ENCODE results near the gene IL17RC. TPM values are rescaled to one million over a fixed set of nuclear protein-coding genes. Genes with fewer than 3 reads are reported as not detected.

IL17RC gene
- total RNA-seq, 2 donors from 2014 or later = 40.7 to 60.3 TPM

DNA sequence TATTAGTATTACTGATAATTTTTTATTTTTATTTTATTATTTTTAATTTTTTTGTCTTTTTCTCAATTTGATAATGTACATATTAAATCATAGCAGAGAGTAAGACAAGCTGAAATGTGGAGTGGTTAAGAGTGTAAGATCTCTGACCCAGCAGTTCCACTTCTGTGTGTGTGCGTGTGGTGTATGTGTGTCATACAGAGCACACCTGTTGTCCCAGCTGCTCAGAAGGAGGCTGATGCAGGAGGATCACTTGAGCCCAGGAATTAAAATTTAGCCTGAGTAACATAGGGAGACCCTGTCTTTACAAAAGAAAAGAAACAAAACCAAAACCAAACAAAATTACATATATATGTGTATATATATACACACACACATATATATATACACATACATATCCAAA, 35.5 kb upstream of the IL17RC start:
- TF ChIP-seq CTCF (IDR thresholded peaks at IDR 0.05) (no peak), POLR2A (IDR thresholded peaks at IDR 0.05) (no peak)
- DNase-seq (no peak), ATAC-seq (no peak)
- Histone ChIP-seq H3K9me3 (no peaks in the 10 kb centered on the region), H3K27me3 (no peaks in the 10 kb centered on the region), H3K36me3 (replicated peaks in 1 of 2; ENCODE audit: insufficient read depth in 1 of 2, low read depth in 2 of 2) (no peaks in the 10 kb centered on the region), H3K4me1 (no peaks in the 10 kb centered on the region), H3K27ac (no peak overlapping the region), H3K4me3 (no peak overlapping the region)
- intact Hi-C loops (cut with DNase I) = no loop called here
- WGBS, 2 donors = 90 to 100% methylated on average over 1 of the region's 1 CpG

DNA sequence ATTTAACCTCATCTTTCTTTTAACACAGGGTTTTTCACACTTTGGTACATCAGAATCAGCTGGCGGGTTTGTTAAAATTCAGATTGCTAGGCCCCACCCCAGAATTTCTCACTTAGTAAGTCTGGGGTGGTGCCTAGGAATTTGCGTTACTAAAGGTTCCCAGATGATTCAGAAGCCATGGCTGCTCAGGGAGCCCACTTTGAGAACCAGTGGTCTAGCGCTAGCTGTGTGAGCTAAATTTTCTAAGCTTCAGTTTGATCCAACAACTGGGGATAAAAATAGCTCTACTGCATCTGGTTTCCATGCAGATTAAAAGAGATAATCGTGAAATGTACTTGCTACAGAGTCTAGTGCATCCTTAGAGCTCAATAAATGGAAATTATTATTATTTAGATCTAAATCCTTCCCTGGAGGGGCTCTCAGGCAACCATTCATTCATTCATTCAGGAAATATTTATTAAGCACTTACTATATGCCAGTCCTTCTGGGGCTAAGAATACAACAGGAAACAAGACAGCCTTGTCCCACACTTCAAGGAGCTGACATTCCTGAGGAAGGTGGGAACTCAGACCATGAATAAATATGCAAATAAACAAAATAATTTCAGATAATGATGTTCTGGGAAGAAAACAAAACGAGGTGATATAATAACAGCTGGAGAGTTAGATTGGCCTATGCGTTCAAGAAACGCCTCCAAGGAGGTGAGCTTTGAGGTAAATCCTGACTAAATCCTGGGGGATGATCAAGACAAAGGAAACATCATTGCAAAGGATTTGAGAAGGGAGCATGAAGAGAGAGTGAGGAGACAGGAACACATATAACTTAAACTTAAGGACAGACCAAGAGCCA, 33.0 kb upstream of the IL17RC start:
- Histone ChIP-seq H3K27ac (no peak overlapping the region), H3K4me3 (no peak overlapping the region), H3K9me3 (no peaks in the 10 kb centered on the region), H3K27me3 (no peaks in the 10 kb centered on the region), H3K36me3 (replicated peaks in 1 of 2; ENCODE audit: insufficient read depth in 1 of 2, low read depth in 2 of 2) (no peaks in the 10 kb centered on the region), H3K4me1 (no peaks in the 10 kb centered on the region)
- intact Hi-C loops (cut with DNase I) = no loop called here
- TF ChIP-seq POLR2A (IDR thresholded peaks at IDR 0.05) = no peak
- no peak for TF ChIP-seq CTCF (IDR thresholded peaks at IDR 0.05)
- DNase-seq (no peak), ATAC-seq (no peak)
- 74 to 85% methylated on average over 7 of the region's 7 CpGs for WGBS, 2 donors

GRCh38 chr3:9884555-9885165, 32.2 kb upstream of the IL17RC start:
- no peaks in the 10 kb centered on the region for H3K9me3 ChIP-seq
- H3K27me3 ChIP-seq = no peaks in the 10 kb centered on the region
- TF ChIP-seq POLR2A (IDR thresholded peaks at IDR 0.05) (no peak), CTCF (IDR thresholded peaks at IDR 0.05) (no peak)
- DNase-seq = no peak
- H3K36me3 ChIP-seq (replicated peaks in 1 of 2; ENCODE audit: insufficient read depth in 1 of 2, low read depth in 2 of 2) = no peaks in the 10 kb centered on the region
- no peaks in the 10 kb centered on the region for H3K4me1 ChIP-seq
- H3K4me3 ChIP-seq = no peak overlapping the region
- WGBS, 2 donors = 72 to 74% methylated on average over 11 of the region's 11 CpGs
- no peak for ATAC-seq
- intact Hi-C loops (cut with DNase I) = no loop called here
- no peak overlapping the region for H3K27ac ChIP-seq

DNA sequence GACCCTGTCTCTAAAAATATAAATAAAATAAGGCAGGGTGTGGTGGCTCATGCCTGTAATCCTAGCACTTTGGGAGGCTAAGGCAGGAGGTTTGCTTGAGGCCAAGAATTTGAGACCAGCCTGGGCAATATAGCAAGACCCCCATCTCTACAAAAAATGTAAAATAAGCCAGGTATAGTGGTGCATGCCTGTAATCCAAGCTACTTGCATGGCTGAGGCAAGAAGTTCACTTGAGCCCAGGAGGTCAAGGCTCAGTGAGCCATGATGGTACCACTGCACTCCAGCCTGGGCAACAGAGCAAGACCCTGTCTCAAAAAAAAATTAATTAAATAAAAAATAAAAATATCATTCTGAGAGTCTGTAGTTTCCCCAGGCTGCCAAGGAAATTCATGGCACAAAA, 30.6 kb upstream of the IL17RC start:
- DNase-seq (no peak), ATAC-seq (no peak)
- Histone ChIP-seq H3K4me1 (peaks cover 3% of the 10 kb centered on the region), H3K4me3 (no peak overlapping the region), H3K9me3 (no peaks in the 10 kb centered on the region), H3K27ac (no peak overlapping the region), H3K36me3 (replicated peaks in 1 of 2; ENCODE audit: insufficient read depth in 1 of 2, low read depth in 2 of 2) (no peaks in the 10 kb centered on the region), H3K27me3 (no peaks in the 10 kb centered on the region)
- intact Hi-C loops (cut with DNase I) = no loop called here
- no peak for TF ChIP-seq CTCF (IDR thresholded peaks at IDR 0.05)
- no peak for TF ChIP-seq POLR2A (IDR thresholded peaks at IDR 0.05)

Data from body of pancreas (tissue), 4 donors.